Activated effector memory CD4-positive, alpha-beta T cell treated with anti-CD3 and anti-CD28 coated beads, Interleukin-2, amount 50 U/mL, for 16 hours (primary cell): ENCODE measurements around the gene SRCIN1.
A peak's percentile ranks its signal among the peaks of the same experiment; 100 is the strongest.

ENCODE experiments used
- DNase-seq: peaks from one replicate; pipeline ENCODE4 v3.0.0-alpha.2; 2020

Gene SRCIN1, protein sequence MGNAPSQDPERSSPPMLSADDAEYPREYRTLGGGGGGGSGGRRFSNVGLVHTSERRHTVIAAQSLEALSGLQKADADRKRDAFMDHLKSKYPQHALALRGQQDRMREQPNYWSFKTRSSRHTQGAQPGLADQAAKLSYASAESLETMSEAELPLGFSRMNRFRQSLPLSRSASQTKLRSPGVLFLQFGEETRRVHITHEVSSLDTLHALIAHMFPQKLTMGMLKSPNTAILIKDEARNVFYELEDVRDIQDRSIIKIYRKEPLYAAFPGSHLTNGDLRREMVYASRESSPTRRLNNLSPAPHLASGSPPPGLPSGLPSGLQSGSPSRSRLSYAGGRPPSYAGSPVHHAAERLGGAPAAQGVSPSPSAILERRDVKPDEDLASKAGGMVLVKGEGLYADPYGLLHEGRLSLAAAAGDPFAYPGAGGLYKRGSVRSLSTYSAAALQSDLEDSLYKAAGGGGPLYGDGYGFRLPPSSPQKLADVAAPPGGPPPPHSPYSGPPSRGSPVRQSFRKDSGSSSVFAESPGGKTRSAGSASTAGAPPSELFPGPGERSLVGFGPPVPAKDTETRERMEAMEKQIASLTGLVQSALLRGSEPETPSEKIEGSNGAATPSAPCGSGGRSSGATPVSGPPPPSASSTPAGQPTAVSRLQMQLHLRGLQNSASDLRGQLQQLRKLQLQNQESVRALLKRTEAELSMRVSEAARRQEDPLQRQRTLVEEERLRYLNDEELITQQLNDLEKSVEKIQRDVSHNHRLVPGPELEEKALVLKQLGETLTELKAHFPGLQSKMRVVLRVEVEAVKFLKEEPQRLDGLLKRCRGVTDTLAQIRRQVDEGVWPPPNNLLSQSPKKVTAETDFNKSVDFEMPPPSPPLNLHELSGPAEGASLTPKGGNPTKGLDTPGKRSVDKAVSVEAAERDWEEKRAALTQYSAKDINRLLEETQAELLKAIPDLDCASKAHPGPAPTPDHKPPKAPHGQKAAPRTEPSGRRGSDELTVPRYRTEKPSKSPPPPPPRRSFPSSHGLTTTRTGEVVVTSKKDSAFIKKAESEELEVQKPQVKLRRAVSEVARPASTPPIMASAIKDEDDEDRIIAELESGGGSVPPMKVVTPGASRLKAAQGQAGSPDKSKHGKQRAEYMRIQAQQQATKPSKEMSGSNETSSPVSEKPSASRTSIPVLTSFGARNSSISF

GRCh38 chr17:38605841-38606645 is at the start of gene SRCIN1:
SRCIN1 (minus strand) TSS chr17:38605952; CDS start chr17:38605705, 247 bp downstream.
- peak; percentile 78 for DNase-seq

DNA sequence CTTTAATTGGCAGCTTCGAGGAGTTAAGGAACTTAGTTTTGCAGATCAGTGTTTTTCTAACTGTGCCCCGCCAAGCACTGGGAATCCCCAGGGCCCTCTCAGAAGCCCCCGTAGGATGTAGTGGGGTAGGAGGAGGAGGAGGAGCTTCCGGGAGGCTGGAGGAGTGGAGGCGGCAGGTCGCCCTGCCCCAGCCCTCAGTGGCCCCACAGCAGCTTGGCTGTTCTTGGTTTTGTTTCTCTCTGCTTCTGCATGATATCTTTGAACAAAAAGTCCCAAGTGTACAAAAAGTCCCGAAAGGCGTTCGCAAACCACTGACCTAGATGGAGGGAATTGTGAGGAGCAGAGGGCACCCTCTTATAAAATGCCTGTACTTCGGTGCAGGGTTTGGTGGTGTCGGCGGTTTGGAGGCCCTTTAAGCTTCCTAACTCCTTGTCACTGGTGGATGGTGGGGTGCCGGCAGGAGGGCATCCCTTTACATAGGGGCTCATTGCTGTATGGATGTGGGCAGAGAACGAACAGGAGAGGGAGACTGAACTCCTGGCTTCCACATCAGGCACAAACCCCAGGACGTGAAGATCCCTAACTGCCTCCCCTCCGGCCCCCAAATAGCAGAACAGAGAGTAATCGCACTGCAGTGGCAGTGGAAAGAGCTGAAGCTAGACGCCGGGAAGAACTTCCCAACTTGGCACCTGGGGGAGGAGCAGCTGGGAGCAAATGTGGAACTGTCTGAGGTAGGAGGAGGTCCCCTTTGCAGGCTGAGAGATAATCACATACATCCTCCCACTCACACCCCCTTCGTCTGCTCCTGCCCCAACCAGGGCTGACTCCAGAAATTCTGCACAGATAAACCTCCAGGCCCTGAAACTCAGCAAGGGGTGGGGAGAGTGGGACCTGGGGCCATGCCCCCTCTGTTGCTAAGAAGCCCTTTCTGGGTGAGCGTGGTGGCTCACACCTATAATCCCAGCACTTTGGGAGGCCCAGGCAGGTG is 49.0 kb upstream of the SRCIN1 start:
- no peak for DNase-seq

DNA sequence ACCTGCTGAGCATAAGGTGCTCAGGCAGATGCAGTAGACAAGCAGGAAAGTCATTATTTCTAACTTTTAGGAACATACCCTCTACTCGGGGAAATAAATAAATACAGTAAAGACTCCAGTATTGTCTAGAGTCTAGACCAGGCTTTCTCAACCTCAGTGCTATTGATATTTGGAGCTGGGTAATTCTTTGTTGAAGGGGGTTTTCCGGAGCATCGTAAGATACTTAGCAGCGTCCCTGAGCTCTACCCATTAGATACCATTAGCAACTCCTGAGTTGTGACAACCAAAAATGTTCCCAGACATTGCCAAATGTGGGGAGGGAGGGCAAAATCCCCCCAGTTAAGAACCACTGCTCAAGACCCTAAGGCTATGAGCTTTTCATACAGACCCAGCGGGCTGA is 47.9 kb upstream of the SRCIN1 start:
- no peak for DNase-seq

GRCh38 chr17:38653230-38653629 is 47.5 kb upstream of the SRCIN1 start:
- no peak for DNase-seq

GRCh38 chr17:38650653-38651173 is 45.0 kb upstream of the SRCIN1 start:
- peak; percentile 46 for DNase-seq

DNA sequence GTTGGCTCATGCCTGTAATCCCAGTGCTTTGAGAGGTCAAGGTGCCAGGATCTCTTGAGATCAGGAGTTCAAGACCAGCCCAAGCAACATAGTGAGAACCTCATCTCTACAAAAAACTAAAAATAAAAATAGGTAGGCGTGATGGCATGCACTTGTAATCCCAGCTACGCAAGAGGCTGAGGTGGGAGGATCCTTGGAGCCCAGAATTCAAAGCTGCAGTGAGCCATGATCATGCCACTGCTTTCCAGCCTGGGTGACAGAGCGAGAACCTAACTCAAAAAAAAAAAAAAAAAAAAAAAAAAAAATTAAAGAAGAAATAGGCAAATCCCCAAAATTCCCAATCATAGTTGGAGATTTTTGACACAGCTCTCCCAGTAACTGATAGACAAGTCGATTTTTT is 32.2 kb upstream of the SRCIN1 start:
- DNase-seq, result no peak

DNA sequence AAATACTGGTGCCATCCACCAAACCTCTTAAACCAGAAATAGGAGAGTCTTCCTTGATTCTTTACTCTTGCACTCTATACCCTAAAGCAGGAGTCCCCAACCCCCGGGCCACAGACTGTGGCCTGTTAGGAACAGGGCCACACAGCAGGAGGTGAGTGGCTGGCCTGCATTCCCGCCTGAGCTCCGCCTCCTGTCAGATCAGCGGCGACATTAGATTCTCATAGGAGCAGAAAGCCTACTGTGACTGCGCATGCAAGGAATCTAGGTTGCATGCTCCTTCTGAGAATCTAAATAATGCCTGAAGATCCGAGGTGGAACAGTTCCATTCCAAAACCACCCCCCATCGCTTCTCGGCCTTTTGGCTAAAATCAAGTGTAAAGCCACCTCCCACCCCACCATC is 30.3 kb upstream of the SRCIN1 start:
- DNase-seq, result peak; percentile 41

DNA sequence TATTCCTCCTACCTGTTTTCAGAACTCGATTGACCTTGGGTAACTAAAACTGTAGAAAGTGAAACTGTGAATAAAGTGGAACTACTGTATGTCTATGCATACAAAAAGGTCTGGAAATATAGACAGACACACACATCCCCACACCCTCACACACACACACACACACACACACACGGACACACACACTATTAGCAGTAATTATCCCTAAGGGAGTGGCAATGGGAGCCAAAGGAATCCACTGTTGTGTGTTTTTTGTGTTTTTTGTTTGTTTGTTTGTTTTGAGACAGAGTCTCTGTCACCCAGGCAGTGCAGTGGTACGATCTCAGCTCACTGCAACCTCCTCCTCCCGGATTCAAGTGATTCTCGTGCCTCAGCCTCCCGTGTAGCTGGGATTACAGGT is 26.6 kb upstream of the SRCIN1 start:
- DNase-seq, result peak; percentile 16

DNA sequence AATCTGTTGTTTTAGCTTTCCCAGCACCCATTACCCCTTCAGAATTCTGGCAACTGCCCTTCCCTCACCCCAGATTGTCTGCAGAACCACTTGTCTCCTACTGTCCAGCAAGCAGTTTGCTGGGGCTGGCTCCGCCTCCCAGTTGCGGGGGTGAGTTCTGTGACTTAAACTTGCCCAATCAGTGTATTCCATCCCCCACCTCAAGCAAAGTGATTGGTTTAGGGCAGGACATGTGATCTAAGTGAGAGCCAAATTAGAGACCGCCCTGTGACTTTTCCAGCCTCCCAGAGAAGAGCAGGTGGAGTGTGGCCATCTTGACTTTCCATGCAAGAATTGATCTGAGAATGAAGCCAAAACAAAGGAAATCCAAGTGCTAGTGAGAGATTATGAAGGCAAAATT is 22.7 kb upstream of the SRCIN1 start:
- DNase-seq, result peak; percentile 16

- no peak for DNase-seq
Measured at GRCh38 chr17:38627957-38628356, 22.2 kb upstream of the SRCIN1 start.

GRCh38 chr17:38626606-38627226 is 21.0 kb upstream of the SRCIN1 start:
- DNase-seq, result peak; percentile 2

DNA sequence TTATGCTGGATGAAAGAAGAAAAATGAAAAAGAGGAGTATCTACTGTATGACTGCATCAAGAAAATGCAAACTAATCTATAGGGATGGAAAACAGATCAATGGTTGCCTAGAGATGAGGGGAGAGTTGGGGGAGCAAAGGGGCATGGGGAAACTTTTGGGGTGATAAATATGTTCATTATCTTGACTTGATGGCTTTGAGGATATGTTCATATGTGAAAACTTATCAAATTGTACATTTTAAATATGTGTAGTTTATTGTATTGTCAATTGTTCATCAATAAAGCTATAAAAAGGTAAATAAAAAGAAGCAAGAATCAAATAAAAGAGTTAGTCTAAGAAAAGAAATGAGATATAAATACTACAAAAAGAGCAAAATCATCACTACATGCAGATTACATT is 19.7 kb upstream of the SRCIN1 start:
- DNase-seq, result no peak

GRCh38 chr17:38624782-38625355 is 19.1 kb upstream of the SRCIN1 start:
- DNase-seq, result peak; percentile 64

DNA sequence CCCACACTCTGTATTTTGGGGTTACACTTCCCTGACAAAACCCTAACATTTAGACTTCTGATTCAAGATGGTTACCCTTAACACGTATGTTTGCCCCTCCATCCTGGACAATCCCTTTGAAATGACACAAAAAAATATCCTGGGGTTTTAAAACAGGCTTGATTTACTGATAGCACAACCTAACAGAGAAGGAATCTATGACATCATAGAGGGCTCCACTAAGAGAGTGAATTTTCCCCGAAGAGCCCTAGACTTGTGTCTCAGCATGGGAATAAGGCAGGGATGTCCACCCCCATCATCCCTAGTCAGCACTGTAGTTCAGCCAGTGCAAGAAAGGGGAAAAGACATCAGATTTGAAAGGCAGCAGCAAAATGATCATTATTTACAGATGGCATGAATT is 15.8 kb upstream of the SRCIN1 start:
- DNase-seq, result no peak

GRCh38 chr17:38620551-38621277 is 15.0 kb upstream of the SRCIN1 start:
- peak; percentile 42 for DNase-seq

- peak; percentile 33 for DNase-seq
Measured at GRCh38 chr17:38619937-38620550, 14.3 kb upstream of the SRCIN1 start.

DNA sequence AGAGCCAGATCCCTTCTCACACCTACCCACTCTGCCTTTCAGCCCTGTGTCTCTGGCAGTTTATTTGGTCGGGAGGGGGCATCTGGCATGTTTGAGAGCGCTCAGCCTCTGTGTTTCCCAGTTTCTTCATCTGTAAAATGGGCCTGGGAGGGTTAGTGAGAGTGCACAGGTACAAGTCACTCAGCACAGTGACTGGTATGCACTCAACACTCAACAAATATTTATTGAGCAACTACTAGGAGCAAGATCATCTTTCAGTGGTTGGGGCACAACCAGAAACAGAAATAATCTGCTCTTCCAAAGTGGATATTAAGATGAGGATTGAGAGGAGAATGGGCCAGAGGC is 13.7 kb upstream of the SRCIN1 start:
- DNase-seq, result peak; percentile 13

DNA sequence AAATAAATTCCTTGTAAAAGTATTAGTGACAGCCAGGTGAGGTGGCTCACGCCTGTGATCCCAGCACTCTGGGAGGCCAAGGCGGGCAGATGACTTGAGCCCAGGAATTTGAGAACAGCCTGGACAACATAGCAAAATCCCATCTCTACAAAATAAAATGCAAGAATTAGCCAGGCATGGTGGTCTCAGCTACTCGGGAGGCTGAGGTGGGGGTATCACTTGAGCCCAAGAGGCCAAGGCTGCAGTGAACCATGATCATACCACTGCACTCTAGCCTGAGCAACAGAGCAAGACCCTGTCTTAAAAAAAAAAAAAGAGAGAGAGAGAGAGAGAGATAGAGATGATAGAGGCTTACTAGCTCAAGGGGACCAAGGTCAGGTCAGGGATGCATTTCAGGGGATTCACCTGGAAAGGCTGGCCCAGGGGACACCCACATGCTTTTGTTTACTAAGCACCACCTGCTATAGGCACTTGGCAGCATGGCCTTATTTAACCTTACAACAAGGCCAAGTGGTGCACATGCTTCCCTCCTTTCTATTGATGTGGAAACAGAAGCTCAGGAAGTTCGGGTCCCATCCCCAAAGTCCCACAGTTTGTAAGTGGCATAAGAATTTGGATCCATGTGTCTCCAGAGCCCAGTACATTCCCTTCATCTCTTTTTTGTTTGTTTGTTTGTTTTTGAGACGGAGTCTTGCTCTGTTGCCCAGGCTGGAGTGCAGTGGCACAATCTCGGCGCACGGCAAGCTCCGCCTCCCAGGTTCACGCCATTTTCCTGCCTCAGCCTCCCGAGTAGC is 12.4 kb upstream of the SRCIN1 start:
- peak; percentile 22 for DNase-seq
